ENCODE data around the gene WNT2B.

Gene WNT2B

DNA sequence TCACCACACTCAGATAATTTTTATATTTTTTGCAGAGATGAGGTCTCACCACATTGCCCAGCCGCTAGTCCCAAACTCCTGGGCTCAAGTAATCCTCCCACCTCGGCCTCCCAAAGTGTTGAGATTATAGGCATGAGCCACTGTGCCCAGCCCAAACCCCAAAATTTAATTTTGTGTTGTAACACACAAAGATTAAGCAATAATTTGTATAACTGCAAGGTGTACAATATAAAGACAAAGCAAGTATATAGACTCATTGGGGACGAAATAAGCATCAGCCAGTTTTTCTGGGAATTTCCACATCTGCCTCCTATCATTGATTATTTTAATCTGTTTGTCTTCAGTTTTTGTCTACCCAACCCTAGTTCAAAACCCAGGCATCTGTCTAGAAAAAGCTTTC lies 67.5 kb downstream of the WNT2B start:
- TF ChIP-seq, protein P1, sequence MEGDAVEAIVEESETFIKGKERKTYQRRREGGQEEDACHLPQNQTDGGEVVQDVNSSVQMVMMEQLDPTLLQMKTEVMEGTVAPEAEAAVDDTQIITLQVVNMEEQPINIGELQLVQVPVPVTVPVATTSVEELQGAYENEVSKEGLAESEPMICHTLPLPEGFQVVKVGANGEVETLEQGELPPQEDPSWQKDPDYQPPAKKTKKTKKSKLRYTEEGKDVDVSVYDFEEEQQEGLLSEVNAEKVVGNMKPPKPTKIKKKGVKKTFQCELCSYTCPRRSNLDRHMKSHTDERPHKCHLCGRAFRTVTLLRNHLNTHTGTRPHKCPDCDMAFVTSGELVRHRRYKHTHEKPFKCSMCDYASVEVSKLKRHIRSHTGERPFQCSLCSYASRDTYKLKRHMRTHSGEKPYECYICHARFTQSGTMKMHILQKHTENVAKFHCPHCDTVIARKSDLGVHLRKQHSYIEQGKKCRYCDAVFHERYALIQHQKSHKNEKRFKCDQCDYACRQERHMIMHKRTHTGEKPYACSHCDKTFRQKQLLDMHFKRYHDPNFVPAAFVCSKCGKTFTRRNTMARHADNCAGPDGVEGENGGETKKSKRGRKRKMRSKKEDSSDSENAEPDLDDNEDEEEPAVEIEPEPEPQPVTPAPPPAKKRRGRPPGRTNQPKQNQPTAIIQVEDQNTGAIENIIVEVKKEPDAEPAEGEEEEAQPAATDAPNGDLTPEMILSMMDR (IDR thresholded peaks at IDR 0.05; ENCODE audit: control insufficient read depth, extremely low read depth, insufficient read depth), result no peak
- no peak overlapping the region for H3K4me3 ChIP-seq (ENCODE audit: low read depth, low read length)
- DNase-seq (ENCODE audit: low read depth), result no peak
